HG02884 (cell line): Measurements from ENCODE around the gene VEZT.
"Not testable (repeated sequence)": the region's sequence is repeated elsewhere in the genome, so short reads cannot be mapped to it uniquely, and the experiment has no call there.

ENCODE experiments used
- ATAC-seq: cut with Tn5 transposase; IDR thresholded peaks from one replicate; pipeline ENCODE4 v1.9.1; 2021; ENCODE audit warnings: mild to moderate bottlenecking, moderate library complexity; ENCODE audit not compliant: unreplicated experiment

The VEZT gene

GRCh38 chr12:95224202-95225170 is 6.9 kb downstream of the VEZT start:
- ATAC-seq, result no peak

- ATAC-seq, result no peak
These were observed 8.1 kb downstream of the VEZT start for GRCh38 chr12:95225645-95226212.

- no peak for ATAC-seq
These were observed 10.3 kb downstream of the VEZT start for GRCh38 chr12:95227818-95228356.

GRCh38 chr12:95228617-95229016 is 11.0 kb downstream of the VEZT start:
- no peak for ATAC-seq

GRCh38 chr12:95229636-95230035 is 12.0 kb downstream of the VEZT start:
- no peak for ATAC-seq

GRCh38 chr12:95230313-95230712 is 12.7 kb downstream of the VEZT start:
- ATAC-seq, result no peak

GRCh38 chr12:95231190-95231589 is 13.6 kb downstream of the VEZT start:
- no peak for ATAC-seq

- ATAC-seq, result not testable (repeated sequence)
These were observed 16.6 kb downstream of the VEZT start for GRCh38 chr12:95234187-95234586.

- not testable (repeated sequence) for ATAC-seq
These were observed 18.0 kb downstream of the VEZT start for GRCh38 chr12:95235621-95236020.

GRCh38 chr12:95237315-95237714 is 19.7 kb downstream of the VEZT start:
- no peak for ATAC-seq

GRCh38 chr12:95238150-95238549 is 20.5 kb downstream of the VEZT start:
- ATAC-seq, result no peak

- no peak for ATAC-seq
These were observed 21.6 kb downstream of the VEZT start for GRCh38 chr12:95239216-95239615.

GRCh38 chr12:95239835-95240234 is 22.2 kb downstream of the VEZT start:
- not testable (repeated sequence) for ATAC-seq

GRCh38 chr12:95240556-95240955 is 22.9 kb downstream of the VEZT start:
- ATAC-seq, result no peak

GRCh38 chr12:95241138-95241537 is 23.5 kb downstream of the VEZT start:
- ATAC-seq, result not testable (repeated sequence)

GRCh38 chr12:95241761-95242506 is 24.3 kb downstream of the VEZT start:
- no peak for ATAC-seq

- no peak for ATAC-seq
These were observed 26.0 kb downstream of the VEZT start for GRCh38 chr12:95243497-95244183.

- no peak for ATAC-seq
These were observed 26.7 kb downstream of the VEZT start for GRCh38 chr12:95244350-95244749.

GRCh38 chr12:95248095-95248494 is 30.5 kb downstream of the VEZT start:
- ATAC-seq, result no peak

- ATAC-seq, result no peak
These were observed 31.2 kb downstream of the VEZT start for GRCh38 chr12:95248604-95249360.
